ENCODE measurements around the gene MINDY2. TPM values are rescaled to one million over a fixed set of nuclear protein-coding genes. Genes with fewer than 3 reads are reported as not detected.
A peak's percentile ranks its signal among the peaks of the same experiment; 100 is the strongest.
"Not testable (repeated sequence)": the region's sequence is repeated elsewhere in the genome, so short reads cannot be mapped to it uniquely, and the experiment has no call there.

MINDY2 gene
- total RNA-seq, 1 experiment from 2014 or later, result 10.3 TPM

DNA sequence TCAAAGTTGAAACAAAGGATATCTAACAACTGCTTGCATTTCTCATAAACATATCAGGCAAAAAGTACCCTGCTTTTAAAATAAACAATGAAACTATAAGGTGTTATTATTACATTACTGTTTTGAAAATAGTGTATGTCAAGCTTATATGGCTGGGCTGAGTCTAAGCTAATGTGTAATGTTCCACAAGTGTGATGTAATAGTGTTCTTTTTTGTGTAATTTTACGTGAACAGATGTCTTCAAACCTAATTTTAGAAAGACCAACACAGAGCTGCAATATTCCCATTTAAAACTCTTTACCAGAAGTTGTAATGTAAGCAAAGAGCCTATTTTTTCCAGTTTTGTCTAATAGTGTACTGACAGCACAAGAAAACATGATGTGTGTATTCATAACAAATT lies 34.0 kb downstream of the MINDY2 start:
- H3K36me3 ChIP-seq, result no peaks in the 10 kb centered on the region
- no peak overlapping the region for H3K27ac ChIP-seq
- no peaks in the 10 kb centered on the region for H3K27me3 ChIP-seq (replicated peaks)
- H3K4me1 ChIP-seq (replicated peaks), result no peaks in the 10 kb centered on the region
- DNase-seq (ENCODE audit: low read depth in 1 of 2, low spot score in 2 of 2), result no peak
- no peak overlapping the region for H3K4me3 ChIP-seq
- H3K9me3 ChIP-seq (replicated peaks), result no peaks in the 10 kb centered on the region

GRCh38 chr15:58823267-58823666 lies 52.2 kb downstream of the MINDY2 start:
- not testable (repeated sequence) for H3K4me3 ChIP-seq; H3K4me1 ChIP-seq (replicated peaks); H3K27ac ChIP-seq; H3K27me3 ChIP-seq (replicated peaks); H3K9me3 ChIP-seq (replicated peaks); DNase-seq (ENCODE audit: low read depth in 1 of 2, low spot score in 2 of 2); H3K36me3 ChIP-seq

DNA sequence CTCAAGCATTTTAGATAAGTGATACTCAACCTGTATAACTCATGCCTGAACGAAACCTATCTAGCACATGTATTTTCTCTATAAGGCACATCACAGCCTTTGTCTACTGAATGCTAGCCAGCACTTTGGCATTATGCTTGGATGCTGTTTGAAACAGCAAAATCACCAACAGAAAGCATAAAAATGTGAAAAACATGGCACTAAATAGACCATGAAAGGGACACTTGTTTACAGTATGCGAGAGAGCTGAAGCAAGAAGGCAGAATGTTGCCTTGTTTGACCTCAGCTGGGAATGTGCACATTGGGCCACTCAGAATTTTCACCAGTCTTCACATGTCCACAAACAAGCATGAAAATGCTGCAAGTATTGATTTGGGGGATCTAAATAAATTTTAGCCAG lies 59.5 kb downstream of the MINDY2 start:
- Histone ChIP-seq H3K27ac (no peak overlapping the region), H3K4me1 (replicated peaks) (no peaks in the 10 kb centered on the region), H3K27me3 (replicated peaks) (no peaks in the 10 kb centered on the region), H3K36me3 (peaks cover 4% of the 10 kb centered on the region; the same call in 1 of the 2 replicates), H3K9me3 (replicated peaks) (no peaks in the 10 kb centered on the region), H3K4me3 (no peak overlapping the region)
- DNase-seq (ENCODE audit: low read depth in 1 of 2, low spot score in 2 of 2), result no peak

DNA sequence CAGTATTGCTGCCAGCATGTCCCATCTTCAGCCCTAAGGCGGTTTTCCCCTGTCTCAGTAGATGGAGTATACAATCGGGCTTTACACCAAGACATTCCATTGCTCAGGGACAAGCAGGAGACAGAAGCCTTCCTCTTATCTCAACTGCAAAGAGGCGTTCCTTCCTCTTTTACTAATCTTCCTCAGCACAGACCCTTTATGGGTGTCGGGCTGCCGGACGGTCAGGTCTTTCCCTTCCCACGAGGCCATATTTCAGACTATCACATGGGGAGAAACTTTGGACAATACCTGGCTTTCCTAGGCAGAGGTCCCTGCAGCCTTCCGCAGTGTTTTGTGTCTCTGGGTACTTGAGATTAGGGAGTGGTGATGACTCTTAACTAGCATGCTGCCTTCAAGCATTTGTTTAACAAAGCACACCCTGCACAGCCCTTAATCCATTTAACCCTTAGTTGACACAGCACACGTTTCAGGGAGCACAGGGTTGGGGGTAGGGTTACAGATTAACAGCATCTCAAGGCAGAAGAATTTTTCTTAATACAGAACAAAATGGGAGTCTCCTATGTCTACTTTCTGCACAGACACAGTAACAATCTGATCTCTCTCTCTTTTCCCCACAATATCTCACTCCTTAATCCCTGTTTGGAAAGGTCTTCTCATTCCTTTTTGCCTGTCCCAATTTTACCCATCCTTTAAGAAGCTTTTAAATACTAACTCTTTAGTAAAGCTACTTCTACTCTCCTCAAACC lies 62.8 kb downstream of the MINDY2 start:
- H3K4me1 ChIP-seq (replicated peaks); H3K9me3 ChIP-seq (replicated peaks); H3K27me3 ChIP-seq (replicated peaks); H3K36me3 ChIP-seq; H3K4me3 ChIP-seq; H3K27ac ChIP-seq; DNase-seq (ENCODE audit: low read depth in 1 of 2, low spot score in 2 of 2): not testable (repeated sequence)

GRCh38 chr15:58839485-58839884 lies 68.4 kb downstream of the MINDY2 start:
- H3K36me3 ChIP-seq, result no peaks in the 10 kb centered on the region
- H3K4me1 ChIP-seq (replicated peaks), result no peaks in the 10 kb centered on the region
- no peaks in the 10 kb centered on the region for H3K27me3 ChIP-seq (replicated peaks)
- DNase-seq (ENCODE audit: low read depth in 1 of 2, low spot score in 2 of 2), result no peak
- no peaks in the 10 kb centered on the region for H3K9me3 ChIP-seq (replicated peaks)
- no peak overlapping the region for H3K4me3 ChIP-seq
- no peak overlapping the region for H3K27ac ChIP-seq

- Histone ChIP-seq H3K4me1 (replicated peaks) (no peaks in the 10 kb centered on the region), H3K27ac (no peak overlapping the region), H3K9me3 (replicated peaks) (no peaks in the 10 kb centered on the region), H3K36me3 (no peaks in the 10 kb centered on the region), H3K4me3 (no peak overlapping the region), H3K27me3 (replicated peaks) (no peaks in the 10 kb centered on the region)
- DNase-seq (ENCODE audit: low read depth in 1 of 2, low spot score in 2 of 2), result no peak
These were observed 68.9 kb downstream of the MINDY2 start for GRCh38 chr15:58840048-58840447.

GRCh38 chr15:58842713-58843396 lies 71.8 kb downstream of the MINDY2 start:
- H3K27me3 ChIP-seq (replicated peaks), result no peaks in the 10 kb centered on the region
- no peak overlapping the region for H3K27ac ChIP-seq
- H3K4me1 ChIP-seq (replicated peaks), result no peaks in the 10 kb centered on the region
- H3K9me3 ChIP-seq (replicated peaks), result no peaks in the 10 kb centered on the region
- H3K4me3 ChIP-seq, result no peak overlapping the region
- peaks cover 6% of the 10 kb centered on the region for H3K36me3 ChIP-seq
- no peak for DNase-seq (ENCODE audit: low read depth in 1 of 2, low spot score in 2 of 2)

- H3K4me3 ChIP-seq; H3K36me3 ChIP-seq; H3K4me1 ChIP-seq (replicated peaks); H3K27ac ChIP-seq; DNase-seq (ENCODE audit: low read depth in 1 of 2, low spot score in 2 of 2); H3K27me3 ChIP-seq (replicated peaks); H3K9me3 ChIP-seq (replicated peaks): not testable (repeated sequence)
These were observed 80.1 kb downstream of the MINDY2 start for GRCh38 chr15:58851205-58851604.

DNA sequence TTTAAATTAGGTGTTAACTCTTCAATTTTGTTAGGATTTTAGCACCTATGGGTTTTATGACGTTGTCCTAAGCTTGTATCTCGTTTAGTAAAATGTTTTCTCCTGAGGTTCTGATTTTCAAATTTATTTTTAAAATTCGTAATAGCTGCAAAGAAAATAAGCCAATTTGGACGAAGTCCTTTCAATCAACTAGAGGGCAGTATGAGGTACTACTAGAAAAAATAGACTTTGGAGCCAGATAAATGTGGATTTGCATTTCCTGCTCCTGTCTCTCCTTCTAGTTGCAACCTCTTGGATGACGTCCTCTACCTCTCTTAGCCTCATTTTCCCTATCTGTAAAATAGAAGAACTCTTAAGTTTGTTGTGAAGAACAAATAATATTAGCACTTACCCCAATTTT lies 81.2 kb downstream of the MINDY2 start:
- no peak for DNase-seq (ENCODE audit: low read depth in 1 of 2, low spot score in 2 of 2)
- peaks cover 11% of the 10 kb centered on the region for H3K4me1 ChIP-seq (replicated peaks)
- H3K9me3 ChIP-seq (replicated peaks), result no peaks in the 10 kb centered on the region
- H3K36me3 ChIP-seq, result 0 out of 2 replicates have a peak, but pooled peaks cover 3% of the 10 kb centered on the region
- H3K27me3 ChIP-seq (replicated peaks), result no peaks in the 10 kb centered on the region
- no peak overlapping the region for H3K4me3 ChIP-seq
- no peak overlapping the region for H3K27ac ChIP-seq

DNA sequence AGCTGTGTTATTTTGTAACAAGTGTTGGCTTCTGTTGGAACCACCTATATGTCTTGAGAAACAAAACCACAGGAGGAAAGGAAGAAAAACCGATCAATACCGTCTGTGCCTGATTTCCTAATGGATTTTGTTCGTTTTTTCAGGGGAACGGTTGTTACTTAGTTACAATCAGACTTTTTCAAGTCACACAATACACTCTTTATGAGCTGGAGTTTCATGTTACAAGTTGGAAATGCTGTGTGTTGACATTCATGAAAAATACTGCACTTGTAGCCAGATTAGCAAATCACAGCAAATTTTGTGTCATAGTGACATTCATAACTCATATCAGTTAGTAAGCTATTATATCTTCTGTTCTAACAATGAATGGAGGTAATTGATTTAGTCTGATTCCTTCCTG lies 83.5 kb downstream of the MINDY2 start:
- peaks cover 11% of the 10 kb centered on the region for H3K4me1 ChIP-seq (replicated peaks)
- DNase-seq (ENCODE audit: low read depth in 1 of 2, low spot score in 2 of 2), result no peak
- H3K27ac ChIP-seq, result no peak overlapping the region
- H3K4me3 ChIP-seq, result no peak overlapping the region
- no peaks in the 10 kb centered on the region for H3K9me3 ChIP-seq (replicated peaks)
- 0 out of 2 replicates have a peak, but pooled peaks cover 3% of the 10 kb centered on the region for H3K36me3 ChIP-seq
- H3K27me3 ChIP-seq (replicated peaks), result no peaks in the 10 kb centered on the region

DNA sequence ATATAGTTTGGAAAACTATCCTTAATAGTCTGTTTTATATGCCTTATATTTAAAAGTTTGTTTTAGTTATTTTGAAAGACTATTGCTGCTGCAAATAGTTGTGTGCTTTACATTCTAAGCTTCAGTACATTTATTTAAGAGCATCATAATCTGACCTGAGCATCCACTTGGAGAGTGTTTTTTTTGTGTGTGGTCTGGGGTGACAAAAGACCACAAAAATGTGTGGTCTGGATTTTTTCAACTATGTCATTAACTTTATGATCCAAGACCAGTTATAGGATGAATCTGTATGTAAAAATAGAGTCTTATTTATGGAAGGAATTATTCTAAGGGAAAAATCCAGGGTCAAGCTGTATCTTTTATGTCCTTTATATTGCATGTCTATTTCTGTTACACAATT lies 85.0 kb downstream of the MINDY2 start:
- no peaks in the 10 kb centered on the region for H3K9me3 ChIP-seq (replicated peaks)
- H3K27ac ChIP-seq, result no peak overlapping the region
- no peak overlapping the region for H3K4me3 ChIP-seq
- no peaks in the 10 kb centered on the region for H3K27me3 ChIP-seq (replicated peaks)
- 0 out of 2 replicates have a peak, but pooled peaks cover 3% of the 10 kb centered on the region for H3K36me3 ChIP-seq
- DNase-seq (ENCODE audit: low read depth in 1 of 2, low spot score in 2 of 2), result peak in 1 of 2 experiments; percentile 78
- peaks cover 11% of the 10 kb centered on the region for H3K4me1 ChIP-seq (replicated peaks)

- H3K27me3 ChIP-seq (replicated peaks); DNase-seq (ENCODE audit: low read depth in 1 of 2, low spot score in 2 of 2); H3K9me3 ChIP-seq (replicated peaks); H3K27ac ChIP-seq; H3K36me3 ChIP-seq; H3K4me3 ChIP-seq: not testable (repeated sequence)
- peaks cover 11% of the 10 kb centered on the region for H3K4me1 ChIP-seq (replicated peaks)
These were observed 85.5 kb downstream of the MINDY2 start for GRCh38 chr15:58856621-58857020.

- H3K9me3 ChIP-seq (replicated peaks), result no peaks in the 10 kb centered on the region
- no peak for DNase-seq (ENCODE audit: low read depth in 1 of 2, low spot score in 2 of 2)
- H3K4me3 ChIP-seq, result no peak overlapping the region
- H3K27me3 ChIP-seq (replicated peaks), result no peaks in the 10 kb centered on the region
- H3K36me3 ChIP-seq, result no peaks in the 10 kb centered on the region
- no peak overlapping the region for H3K27ac ChIP-seq
- H3K4me1 ChIP-seq (replicated peaks), result no peaks in the 10 kb centered on the region
These were observed 91.2 kb downstream of the MINDY2 start for GRCh38 chr15:58862326-58862725.

DNA sequence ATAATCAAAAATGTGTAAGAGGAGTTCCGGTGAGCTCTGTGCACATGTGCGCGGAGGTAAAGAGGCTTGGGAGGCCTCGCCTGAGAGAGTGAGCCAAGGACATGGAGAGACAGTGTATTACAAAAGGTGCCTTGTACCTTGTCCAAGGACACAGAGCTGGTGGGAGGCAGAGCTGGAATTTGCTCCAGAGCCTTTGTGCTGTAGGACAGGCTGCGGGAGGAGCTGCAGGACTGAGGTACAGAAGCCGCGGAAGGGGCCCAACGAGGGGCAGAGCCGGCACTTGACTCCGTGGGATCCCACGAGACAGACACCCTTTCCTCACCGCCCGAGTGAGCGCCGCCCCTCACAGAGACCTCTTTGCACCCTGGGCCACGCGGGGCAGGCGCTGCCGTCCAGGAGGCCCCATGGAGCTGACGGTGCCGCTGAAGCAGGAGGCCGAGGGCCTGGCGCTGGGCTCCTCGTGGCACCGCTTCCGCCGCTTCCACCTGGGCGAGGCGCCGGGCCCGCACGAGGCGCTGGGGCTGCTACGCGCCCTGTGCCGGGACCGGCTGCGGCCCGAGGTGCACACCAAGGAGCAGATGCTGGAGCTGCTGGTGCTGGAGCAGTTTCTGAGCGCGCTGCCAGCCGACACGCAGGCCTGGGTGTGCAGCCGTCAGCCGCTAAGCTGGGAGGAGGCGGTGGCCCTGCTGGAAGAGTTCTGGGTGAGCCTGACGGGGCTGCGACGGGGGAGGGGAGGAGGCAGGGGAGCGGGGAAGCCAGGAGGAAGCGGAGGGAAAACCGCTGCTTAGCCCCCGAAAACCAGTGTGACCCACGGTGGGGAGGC lies 93.7 kb downstream of the MINDY2 start:
- Histone ChIP-seq H3K9me3 (replicated peaks) (no peaks in the 10 kb centered on the region), H3K27ac (no peak overlapping the region), H3K27me3 (replicated peaks) (no peaks in the 10 kb centered on the region), H3K4me1 (replicated peaks) (no peaks in the 10 kb centered on the region), H3K36me3 (no peaks in the 10 kb centered on the region), H3K4me3 (no peak overlapping the region)
- no peak for DNase-seq (ENCODE audit: low read depth in 1 of 2, low spot score in 2 of 2)

Measured in SJSA1 (cell line).